ENCODE measurements around the gene KIFC1. TPM values are rescaled to one million over a fixed set of nuclear protein-coding genes. Genes with fewer than 3 reads are reported as not detected.

Gene KIFC1
- total RNA-seq, 1 experiment from 2014 or later, result 140 TPM

DNA sequence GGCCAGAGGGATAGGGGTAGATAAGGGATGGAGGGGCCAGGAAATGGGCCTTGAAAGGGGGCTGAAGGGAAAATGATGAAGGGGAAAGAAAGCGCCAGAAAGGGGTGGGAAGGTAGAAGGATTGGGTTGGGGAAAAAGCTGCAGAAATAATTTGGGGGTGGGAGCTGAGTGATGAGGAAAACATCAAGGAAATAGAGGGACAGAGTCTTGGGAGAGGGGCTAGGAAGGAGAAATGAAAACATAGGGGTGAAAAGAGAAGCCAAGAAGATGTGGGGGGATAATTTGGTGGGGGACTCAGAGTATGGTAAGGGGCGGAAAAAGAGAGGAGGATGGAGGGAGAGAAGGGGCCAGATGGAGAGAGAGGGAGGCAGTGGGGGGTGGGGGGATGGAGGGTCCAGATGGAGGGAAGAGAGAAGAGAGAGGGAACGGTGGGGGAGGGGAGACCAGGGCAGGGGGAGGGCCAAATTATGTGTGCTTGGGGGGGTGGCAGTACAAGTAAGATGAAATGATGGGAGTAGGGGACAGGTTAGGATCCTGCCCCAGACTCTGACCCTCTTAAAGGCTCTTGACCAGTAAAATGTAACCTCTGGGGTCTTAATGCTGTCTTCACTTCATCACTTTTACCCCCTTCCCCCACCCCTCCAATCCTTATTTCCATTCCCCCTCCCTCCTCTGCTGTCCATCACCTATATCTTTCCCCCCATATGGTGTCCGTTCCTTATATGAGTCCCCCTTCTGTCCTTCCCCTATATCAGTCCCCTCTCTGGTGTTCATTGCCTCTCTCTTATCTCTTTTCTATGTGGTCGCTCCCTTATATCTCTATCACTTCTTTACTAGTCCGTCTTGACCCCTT lies 29.1 kb downstream of the KIFC1 start:
- DNase-seq, result no peak
- BruUV-seq (replicated peaks), result no TSS peak
- Mint-ChIP-seq H3K36me3 (ENCODE audit: insufficient read depth, unreplicated experiment) (peaks cover 48% of the 10 kb centered on the region), H3K4me1 (ENCODE audit: low read depth, unreplicated experiment) (peaks cover 38% of the 10 kb centered on the region), H3K4me3 (ENCODE audit: low read depth, unreplicated experiment) (no peak overlapping the region), H3K27ac (ENCODE audit: unreplicated experiment) (no peak overlapping the region), H3K27me3 (ENCODE audit: unreplicated experiment) (peaks cover 39% of the 10 kb centered on the region), H3K9me3 (ENCODE audit: low read depth, unreplicated experiment) (no peaks in the 10 kb centered on the region)
- CTCF ChIA-PET, result interaction anchor here (0.7 kb wide), 1 partner anchor 308 kb away, joined by 4 read pairs; no protein-coding TSS in a partner anchor
- TF ChIP-seq, protein P1, sequence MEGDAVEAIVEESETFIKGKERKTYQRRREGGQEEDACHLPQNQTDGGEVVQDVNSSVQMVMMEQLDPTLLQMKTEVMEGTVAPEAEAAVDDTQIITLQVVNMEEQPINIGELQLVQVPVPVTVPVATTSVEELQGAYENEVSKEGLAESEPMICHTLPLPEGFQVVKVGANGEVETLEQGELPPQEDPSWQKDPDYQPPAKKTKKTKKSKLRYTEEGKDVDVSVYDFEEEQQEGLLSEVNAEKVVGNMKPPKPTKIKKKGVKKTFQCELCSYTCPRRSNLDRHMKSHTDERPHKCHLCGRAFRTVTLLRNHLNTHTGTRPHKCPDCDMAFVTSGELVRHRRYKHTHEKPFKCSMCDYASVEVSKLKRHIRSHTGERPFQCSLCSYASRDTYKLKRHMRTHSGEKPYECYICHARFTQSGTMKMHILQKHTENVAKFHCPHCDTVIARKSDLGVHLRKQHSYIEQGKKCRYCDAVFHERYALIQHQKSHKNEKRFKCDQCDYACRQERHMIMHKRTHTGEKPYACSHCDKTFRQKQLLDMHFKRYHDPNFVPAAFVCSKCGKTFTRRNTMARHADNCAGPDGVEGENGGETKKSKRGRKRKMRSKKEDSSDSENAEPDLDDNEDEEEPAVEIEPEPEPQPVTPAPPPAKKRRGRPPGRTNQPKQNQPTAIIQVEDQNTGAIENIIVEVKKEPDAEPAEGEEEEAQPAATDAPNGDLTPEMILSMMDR (IDR thresholded peaks at IDR 0.05; ENCODE audit: unreplicated experiment), result no peak
- intact Hi-C loops (cut with micrococcal nuclease; ENCODE audit: unreplicated experiment), result no loop called here

DNA sequence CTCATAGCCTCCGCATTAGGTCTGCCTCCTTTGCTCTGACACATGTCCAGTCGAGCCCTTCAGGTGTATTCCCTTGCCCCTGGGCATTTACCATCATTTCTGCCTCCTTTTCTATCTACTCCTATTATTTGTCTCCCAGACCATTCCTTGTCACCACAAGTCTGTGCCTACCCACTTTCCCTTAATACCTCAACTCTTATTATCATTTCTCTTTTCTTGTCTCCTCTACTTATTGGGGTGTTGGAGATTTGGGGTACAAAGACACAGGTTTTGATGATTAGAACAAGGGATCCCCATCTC lies 29.7 kb downstream of the KIFC1 start:
- CTCF ChIA-PET, result no interaction called here
- H3K27me3 Mint-ChIP-seq (ENCODE audit: unreplicated experiment), result peaks cover 39% of the 10 kb centered on the region

DNA sequence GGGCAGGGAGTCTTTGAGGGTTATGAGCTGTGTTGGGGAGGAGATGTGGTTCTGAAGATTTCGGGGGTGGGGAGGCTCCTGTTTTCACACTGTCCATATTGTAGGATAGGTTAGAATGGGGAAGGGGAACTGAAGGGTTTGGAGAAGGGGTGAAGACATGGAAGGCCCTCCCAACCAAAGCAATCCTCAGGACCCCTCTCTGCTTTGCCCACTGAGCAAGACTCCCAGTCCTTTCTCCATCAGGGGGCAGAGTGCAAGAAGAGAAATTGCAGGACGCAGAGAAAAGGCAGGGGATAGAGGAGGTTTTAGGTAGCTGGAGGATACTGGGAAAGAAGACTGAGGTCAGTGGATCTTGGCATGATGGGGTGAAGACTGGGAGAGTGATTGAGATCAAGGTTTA lies 32.2 kb downstream of the KIFC1 start:
- DNase-seq, result no peak
- peaks cover 39% of the 10 kb centered on the region for H3K27me3 Mint-ChIP-seq (ENCODE audit: unreplicated experiment)
- TF ChIP-seq, protein P1 (IDR thresholded peaks at IDR 0.05; ENCODE audit: unreplicated experiment), result no peak
- CTCF ChIA-PET, result no interaction called here
- no peaks in the 10 kb centered on the region for H3K9me3 Mint-ChIP-seq (ENCODE audit: low read depth, unreplicated experiment)
- H3K27ac Mint-ChIP-seq (ENCODE audit: unreplicated experiment), result peak overlapping the region; percentile 64
- peaks cover 45% of the 10 kb centered on the region for H3K36me3 Mint-ChIP-seq (ENCODE audit: insufficient read depth, unreplicated experiment)
- H3K4me3 Mint-ChIP-seq (ENCODE audit: low read depth, unreplicated experiment), result peak overlapping the region; percentile 87
- BruUV-seq (replicated peaks), result no TSS peak
- intact Hi-C loops (cut with micrococcal nuclease; ENCODE audit: unreplicated experiment), result no loop called here
- H3K4me1 Mint-ChIP-seq (ENCODE audit: low read depth, unreplicated experiment), result peaks cover 36% of the 10 kb centered on the region

More for the DNA sequence above, 29.7 kb downstream of the KIFC1 start:
- BruUV-seq (replicated peaks), result no TSS peak
- Mint-ChIP-seq H3K4me3 (ENCODE audit: low read depth, unreplicated experiment) (no peak overlapping the region), H3K4me1 (ENCODE audit: low read depth, unreplicated experiment) (peaks cover 34% of the 10 kb centered on the region), H3K36me3 (ENCODE audit: insufficient read depth, unreplicated experiment) (peaks cover 48% of the 10 kb centered on the region), H3K27ac (ENCODE audit: unreplicated experiment) (no peak overlapping the region), H3K9me3 (ENCODE audit: low read depth, unreplicated experiment) (no peaks in the 10 kb centered on the region)
- intact Hi-C loops (cut with micrococcal nuclease; ENCODE audit: unreplicated experiment), result no loop called here
- TF ChIP-seq, protein P1 (IDR thresholded peaks at IDR 0.05; ENCODE audit: unreplicated experiment), result no peak
- DNase-seq, result no peak

DNA sequence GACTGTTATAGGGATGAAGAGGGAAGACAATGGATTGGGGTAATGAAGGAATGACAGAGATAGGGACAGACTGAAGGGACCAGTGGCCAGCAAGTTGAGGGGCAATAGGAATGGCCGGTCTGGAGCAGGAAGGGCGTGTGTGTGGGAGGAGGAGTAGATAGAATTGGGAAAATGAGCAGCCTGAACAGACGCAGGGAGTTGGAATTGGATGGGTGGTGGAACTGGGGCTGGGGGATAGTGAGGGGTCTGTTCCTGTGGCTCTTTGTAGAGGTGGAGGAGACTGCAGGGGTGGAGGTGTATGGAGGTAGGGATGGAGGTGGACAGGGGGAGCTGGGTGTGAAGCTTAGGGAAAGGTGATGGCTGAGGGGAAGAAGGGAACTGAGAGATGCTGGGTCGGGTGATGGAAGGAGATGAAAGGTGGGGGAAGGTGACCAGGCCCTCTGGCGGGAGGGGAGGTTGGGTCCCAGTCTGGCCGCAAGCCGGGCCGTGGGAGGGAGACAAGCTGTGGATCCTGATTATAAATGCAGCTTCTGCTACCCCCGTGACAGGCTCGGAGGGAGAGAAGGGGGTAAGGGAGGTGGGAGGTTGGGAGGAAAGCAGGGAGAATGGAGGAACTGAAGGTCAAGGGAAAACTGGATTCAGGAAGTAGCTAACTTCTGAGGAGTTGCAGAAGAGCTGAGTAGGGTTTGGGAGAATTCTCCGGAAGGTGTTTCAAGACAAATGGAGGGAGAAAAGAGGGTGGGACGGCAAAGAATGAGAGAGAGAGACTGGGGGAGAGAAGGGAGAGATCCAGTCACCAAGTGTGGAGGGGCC lies 33.4 kb downstream of the KIFC1 start:
- BruUV-seq (replicated peaks), result TSS peak; percentile 98
- CTCF ChIA-PET, result interaction anchor here (0.5 to 2.0 kb wide), 8 partner anchors 14 to 1761 kb away, joined by 3 to 7 read pairs (median 4); partner anchors contain the start of genes B3GALT4 and PHF1
- peaks cover 48% of the 10 kb centered on the region for H3K4me1 Mint-ChIP-seq (ENCODE audit: low read depth, unreplicated experiment)
- TF ChIP-seq, protein P1 (IDR thresholded peaks at IDR 0.05; ENCODE audit: unreplicated experiment), result no peak
- intact Hi-C loops (cut with micrococcal nuclease; ENCODE audit: unreplicated experiment), result loop anchor here (5.0 kb wide), 1 partner anchor 33 kb away; the partner anchor contains the start of gene KIFC1
- peaks cover 37% of the 10 kb centered on the region for H3K27me3 Mint-ChIP-seq (ENCODE audit: unreplicated experiment)
- peak overlapping the region; percentile 64 for H3K27ac Mint-ChIP-seq (ENCODE audit: unreplicated experiment)
- peaks cover 47% of the 10 kb centered on the region for H3K36me3 Mint-ChIP-seq (ENCODE audit: insufficient read depth, unreplicated experiment)
- no peaks in the 10 kb centered on the region for H3K9me3 Mint-ChIP-seq (ENCODE audit: low read depth, unreplicated experiment)
- peak overlapping the region; percentile 87 for H3K4me3 Mint-ChIP-seq (ENCODE audit: low read depth, unreplicated experiment)
- peak; percentile 26 for DNase-seq

All from Calu3 (cell line).